ENCODE results near the gene PLG. TPM values are rescaled to one million over a fixed set of nuclear protein-coding genes. Genes with fewer than 3 reads are reported as not detected.
"Not testable (repeated sequence)": the region's sequence is repeated elsewhere in the genome, so short reads cannot be mapped to it uniquely, and the experiment has no call there.

Gene PLG
- not detected in 2 replicates for total RNA-seq (2014; rRNA removed; shearing (Covaris generic))
- not detected in 2 replicates for polyA plus RNA-seq (2015; cell fraction: cytosol; rRNA removed)
- not detected in 2 replicates for polyA plus RNA-seq (2015; cell fraction: nucleus; rRNA removed)

GRCh38 chr6:160701918-160702680, at the start of gene PLG:
PLG (plus strand) TSS chr6:160702244; CDS start chr6:160702305, 61 bp downstream.
- DNase-seq (ENCODE audit: low read depth, low spot score); in situ Hi-C loops (cut with HindIII; ENCODE audit: low pct_unique_long_range_greater_than_20kb, low sequenced_read_pairs): not testable (repeated sequence)

- in situ Hi-C loops (cut with HindIII; ENCODE audit: low pct_unique_long_range_greater_than_20kb, low sequenced_read_pairs): no loop called here
Observed at GRCh38 chr6:160659562-160659961, 42.5 kb upstream of the PLG start.

GRCh38 chr6:160661216-160661615, 40.8 kb upstream of the PLG start:
- in situ Hi-C loops (cut with HindIII; ENCODE audit: low pct_unique_long_range_greater_than_20kb, low sequenced_read_pairs): no loop called here
- DNase-seq (ENCODE audit: low read depth, low spot score): no peak

More at GRCh38 chr6:160659562-160659961, 42.5 kb upstream of the PLG start:
- no peak for DNase-seq (ENCODE audit: low read depth, low spot score)

GRCh38 chr6:160662429-160662828, 39.6 kb upstream of the PLG start:
- no peak for DNase-seq (ENCODE audit: low read depth, low spot score)
- in situ Hi-C loops (cut with HindIII; ENCODE audit: low pct_unique_long_range_greater_than_20kb, low sequenced_read_pairs): no loop called here

- DNase-seq (ENCODE audit: low read depth, low spot score): no peak
- in situ Hi-C loops (cut with HindIII; ENCODE audit: low pct_unique_long_range_greater_than_20kb, low sequenced_read_pairs): no loop called here
Observed at GRCh38 chr6:160662842-160663241, 39.2 kb upstream of the PLG start.

- in situ Hi-C loops (cut with HindIII; ENCODE audit: low pct_unique_long_range_greater_than_20kb, low sequenced_read_pairs); DNase-seq (ENCODE audit: low read depth, low spot score): not testable (repeated sequence)
Observed at GRCh38 chr6:160664198-160664597, 37.8 kb upstream of the PLG start, which contains the start of gene LPA. LPA (minus strand) TSS chr6:160664275; CDS start chr6:160664214, 61 bp downstream.

- in situ Hi-C loops (cut with HindIII; ENCODE audit: low pct_unique_long_range_greater_than_20kb, low sequenced_read_pairs): no loop called here
- peak; percentile 50 for DNase-seq (ENCODE audit: low read depth, low spot score)
Observed at GRCh38 chr6:160667639-160668481, 34.2 kb upstream of the PLG start.

- no peak for DNase-seq (ENCODE audit: low read depth, low spot score)
- in situ Hi-C loops (cut with HindIII; ENCODE audit: low pct_unique_long_range_greater_than_20kb, low sequenced_read_pairs): no loop called here
Observed at GRCh38 chr6:160668589-160668988, 33.5 kb upstream of the PLG start.

GRCh38 chr6:160676418-160676817, 25.6 kb upstream of the PLG start:
- in situ Hi-C loops (cut with HindIII; ENCODE audit: low pct_unique_long_range_greater_than_20kb, low sequenced_read_pairs): not testable (repeated sequence)

GRCh38 chr6:160678230-160678629, 23.8 kb upstream of the PLG start:
- no peak for DNase-seq (ENCODE audit: low read depth, low spot score)
- in situ Hi-C loops (cut with HindIII; ENCODE audit: low pct_unique_long_range_greater_than_20kb, low sequenced_read_pairs): no loop called here

More at GRCh38 chr6:160676418-160676817, 25.6 kb upstream of the PLG start:
- not testable (repeated sequence) for DNase-seq (ENCODE audit: low read depth, low spot score)

- in situ Hi-C loops (cut with HindIII; ENCODE audit: low pct_unique_long_range_greater_than_20kb, low sequenced_read_pairs): no loop called here
Observed at GRCh38 chr6:160678744-160679401, 23.2 kb upstream of the PLG start.

GRCh38 chr6:160679402-160679769, 22.7 kb upstream of the PLG start:
- in situ Hi-C loops (cut with HindIII; ENCODE audit: low pct_unique_long_range_greater_than_20kb, low sequenced_read_pairs): no loop called here
- peak; percentile 27 for DNase-seq (ENCODE audit: low read depth, low spot score)

More at GRCh38 chr6:160678744-160679401, 23.2 kb upstream of the PLG start:
- DNase-seq (ENCODE audit: low read depth, low spot score): no peak

GRCh38 chr6:160685101-160685761, 16.8 kb upstream of the PLG start:
- DNase-seq (ENCODE audit: low read depth, low spot score); in situ Hi-C loops (cut with HindIII; ENCODE audit: low pct_unique_long_range_greater_than_20kb, low sequenced_read_pairs): not testable (repeated sequence)

- in situ Hi-C loops (cut with HindIII; ENCODE audit: low pct_unique_long_range_greater_than_20kb, low sequenced_read_pairs): no loop called here
- DNase-seq (ENCODE audit: low read depth, low spot score): no peak
Observed at GRCh38 chr6:160685762-160686450, 16.1 kb upstream of the PLG start.

- in situ Hi-C loops (cut with HindIII; ENCODE audit: low pct_unique_long_range_greater_than_20kb, low sequenced_read_pairs): no loop called here
- DNase-seq (ENCODE audit: low read depth, low spot score): no peak
Observed at GRCh38 chr6:160690458-160690857, 11.6 kb upstream of the PLG start.

GRCh38 chr6:160691617-160692016, 10.4 kb upstream of the PLG start:
- in situ Hi-C loops (cut with HindIII; ENCODE audit: low pct_unique_long_range_greater_than_20kb, low sequenced_read_pairs): no loop called here
- no peak for DNase-seq (ENCODE audit: low read depth, low spot score)

Measured in SK-MEL-5 (cell line).